AG04450 (cell line): ENCODE results near the gene SGPL1. TPM values are rescaled to one million over a fixed set of nuclear protein-coding genes. Genes with fewer than 3 reads are reported as not detected.

Experiments used
- CTCF ChIA-PET: fragments of 300-600, 350-600 bp; formaldehyde crosslinking; extraction: SDS; loops from one replicate; lab custom pipeline; 2022; ENCODE audit warnings: antibody characterized with exemption, inconsistent platforms; lab: Charles Lee
- POLR2A ChIA-PET: fragments of 350-600 bp; formaldehyde crosslinking; extraction: SDS; loops from one replicate; lab custom pipeline; 2021; ENCODE audit warnings: antibody characterized with exemption, inconsistent platforms; lab: Yijun Ruan, JAX
- DNase-seq: peaks from one replicate; pipeline ENCODE4 v3.0.0-alpha.2; 2011; ENCODE audit warnings: low read depth, low spot score
- H3K27ac ChIP-seq: one replicate; pipeline ENCODE4 v1.5.1; 2012; ENCODE audit warnings: low read depth, low read length, control low read depth
- H3K27me3 ChIP-seq: one replicate; pipeline ENCODE4 v1.6.0; 2012; ENCODE audit warnings: low read length; ENCODE audit not compliant: control insufficient read depth, insufficient read depth
- H3K4me3 ChIP-seq: 2 replicates; pipeline ENCODE4 v1.5.1; 2011; ENCODE audit warnings: mild to moderate bottlenecking, low read depth, low read length, control low read depth
- H3K9me3 ChIP-seq: 2 replicates; pipeline ENCODE4 v1.5.1; 2012; ENCODE audit warnings: low read length; ENCODE audit not compliant: control insufficient read depth, insufficient read depth
- polyA plus RNA-seq: library from polyadenylated mRNA; depleted of rRNA; stranded (reverse); fragments of >200 nt; gene quantifications from 2 replicates; pipeline ENCODE4 v1.2.3, GENCODE V29; 2011
- TF ChIP-seq, protein P1 (sequence below): IDR thresholded peaks from 2 replicates; pipeline ENCODE4 v1.5.1; 2011; ENCODE audit warnings: low read depth, low read length, control low read depth, inconsistent platforms

SGPL1 gene
- polyA plus RNA-seq, 1 experiment, result 30.8 TPM

DNA sequence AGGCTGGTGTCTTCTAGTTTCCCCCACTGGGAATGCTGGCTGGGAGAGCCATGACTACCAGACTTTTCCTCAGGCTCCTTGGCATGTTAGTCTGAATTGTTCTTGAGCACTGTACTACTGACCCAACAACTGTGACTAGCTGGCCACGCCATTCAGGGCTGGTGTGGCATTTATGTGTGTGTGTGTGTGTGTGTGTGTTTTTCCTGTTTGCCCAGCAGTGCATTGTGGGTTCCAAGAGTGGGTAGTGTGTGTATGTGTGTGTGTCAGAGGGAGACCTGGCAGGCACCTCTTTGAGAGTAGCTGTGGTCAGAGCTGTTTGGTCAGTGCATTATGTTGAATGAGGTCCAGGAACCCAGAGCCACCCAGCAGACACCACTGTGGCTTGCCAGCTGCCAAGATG, 63.5 kb downstream of the SGPL1 start:
- Histone ChIP-seq H3K27me3 (no peaks in the 10 kb centered on the region), H3K27ac (no peak overlapping the region), H3K9me3 (no peaks in the 10 kb centered on the region), H3K4me3 (no peak overlapping the region)
- DNase-seq, result no peak
- CTCF ChIA-PET, result interaction anchor here (0.7 to 2.5 kb wide), 8 partner anchors 9 to 419 kb away, joined by 3 to 14 read pairs (median 5); partner anchors contain the start of gene SGPL1
- POLR2A ChIA-PET, result no interaction called here
- TF ChIP-seq, protein P1, sequence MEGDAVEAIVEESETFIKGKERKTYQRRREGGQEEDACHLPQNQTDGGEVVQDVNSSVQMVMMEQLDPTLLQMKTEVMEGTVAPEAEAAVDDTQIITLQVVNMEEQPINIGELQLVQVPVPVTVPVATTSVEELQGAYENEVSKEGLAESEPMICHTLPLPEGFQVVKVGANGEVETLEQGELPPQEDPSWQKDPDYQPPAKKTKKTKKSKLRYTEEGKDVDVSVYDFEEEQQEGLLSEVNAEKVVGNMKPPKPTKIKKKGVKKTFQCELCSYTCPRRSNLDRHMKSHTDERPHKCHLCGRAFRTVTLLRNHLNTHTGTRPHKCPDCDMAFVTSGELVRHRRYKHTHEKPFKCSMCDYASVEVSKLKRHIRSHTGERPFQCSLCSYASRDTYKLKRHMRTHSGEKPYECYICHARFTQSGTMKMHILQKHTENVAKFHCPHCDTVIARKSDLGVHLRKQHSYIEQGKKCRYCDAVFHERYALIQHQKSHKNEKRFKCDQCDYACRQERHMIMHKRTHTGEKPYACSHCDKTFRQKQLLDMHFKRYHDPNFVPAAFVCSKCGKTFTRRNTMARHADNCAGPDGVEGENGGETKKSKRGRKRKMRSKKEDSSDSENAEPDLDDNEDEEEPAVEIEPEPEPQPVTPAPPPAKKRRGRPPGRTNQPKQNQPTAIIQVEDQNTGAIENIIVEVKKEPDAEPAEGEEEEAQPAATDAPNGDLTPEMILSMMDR, result no peak

DNA sequence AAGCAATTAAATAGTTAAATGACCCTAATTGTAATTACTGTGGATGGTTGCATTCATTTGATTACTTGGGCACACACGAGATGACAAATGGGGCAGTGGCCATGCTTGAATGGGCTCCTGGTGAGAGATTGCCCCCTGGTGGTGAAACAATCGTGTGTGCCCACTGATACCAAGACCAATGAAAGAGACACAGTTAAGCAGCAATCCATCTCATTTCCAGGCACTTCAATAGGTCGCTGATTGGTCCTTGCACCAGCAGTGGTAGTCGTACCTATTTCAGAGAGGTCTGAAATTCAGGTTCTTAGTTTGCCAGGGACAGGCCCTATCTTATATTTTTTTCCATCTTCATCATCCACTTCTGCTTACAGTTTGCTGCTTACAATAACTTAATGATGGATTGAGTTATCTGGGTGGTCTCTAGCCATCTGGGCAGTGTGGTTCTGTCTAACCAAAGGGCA, 64.4 kb downstream of the SGPL1 start:
- ChIA-PET CTCF (interaction anchor here (0.6 to 1.8 kb wide), 14 partner anchors 9 to 331 kb away, joined by 3 to 11 read pairs (median 4); no protein-coding TSS in a partner anchor), POLR2A (interaction anchor here (0.5 kb wide), 1 partner anchor 13 kb away, joined by 8 read pairs; no protein-coding TSS in a partner anchor)
- peak; percentile 38 for DNase-seq
- Histone ChIP-seq H3K27ac (no peak overlapping the region), H3K4me3 (no peak overlapping the region), H3K9me3 (no peaks in the 10 kb centered on the region), H3K27me3 (no peaks in the 10 kb centered on the region)
- TF ChIP-seq, protein P1, result peak; percentile 96

DNA sequence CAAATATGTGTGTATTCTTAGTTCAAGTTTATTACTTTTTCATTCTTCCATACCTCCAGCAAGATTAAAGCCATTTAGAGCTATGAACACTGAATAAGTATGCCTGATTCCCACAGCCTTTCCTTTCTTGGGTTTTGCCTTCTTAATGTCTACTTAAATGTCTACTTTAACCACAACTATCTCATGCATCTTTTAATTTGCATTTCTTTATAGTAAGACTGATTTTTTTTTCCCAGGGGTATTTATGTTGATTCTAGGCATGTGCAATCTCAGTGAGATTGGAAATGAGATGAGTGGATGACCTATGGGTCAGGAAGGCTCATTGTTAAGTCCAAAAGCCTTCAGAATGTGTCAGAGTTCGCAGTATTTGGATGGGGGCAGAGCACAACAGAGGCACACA, 69.0 kb downstream of the SGPL1 start:
- CTCF ChIA-PET, result interaction anchor here (0.7 to 1.9 kb wide), 3 partner anchors 10 to 126 kb away, joined by 3 to 4 read pairs (median 3); no protein-coding TSS in a partner anchor
- no peak for DNase-seq
- POLR2A ChIA-PET, result interaction anchor here (0.6 kb wide), 1 partner anchor 500 kb away, joined by 5 read pairs; no protein-coding TSS in a partner anchor
- Histone ChIP-seq H3K27me3 (no peaks in the 10 kb centered on the region), H3K9me3 (no peaks in the 10 kb centered on the region; the same call in 1 of the 2 replicates), H3K4me3 (no peak overlapping the region), H3K27ac (no peak overlapping the region)
- TF ChIP-seq, protein P1, result no peak

DNA sequence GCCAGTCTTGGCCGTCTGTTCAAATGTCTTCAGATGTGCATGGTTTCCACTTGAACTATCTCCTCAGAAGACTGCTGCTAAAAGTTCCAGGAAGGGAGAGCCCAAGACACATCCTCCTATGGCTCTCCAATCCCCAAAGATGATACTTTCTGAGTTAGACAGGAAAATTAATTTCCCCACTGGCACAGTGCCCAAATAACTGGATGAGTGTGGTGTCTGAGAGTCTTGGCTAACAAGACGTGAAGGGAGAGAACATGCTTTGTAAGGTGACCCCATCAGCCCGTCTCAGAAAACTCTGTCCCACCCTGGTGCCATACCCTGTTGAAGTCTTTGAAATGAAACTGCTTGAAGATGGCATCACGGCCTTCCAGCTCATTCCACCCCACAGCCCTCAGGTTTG, 69.7 kb downstream of the SGPL1 start:
- TF ChIP-seq, protein P1, result no peak
- CTCF ChIA-PET, result interaction anchor here (1.9 kb wide), 1 partner anchor 127 kb away, joined by 5 read pairs; no protein-coding TSS in a partner anchor
- H3K27me3 ChIP-seq, result no peaks in the 10 kb centered on the region
- H3K27ac ChIP-seq, result no peak overlapping the region
- H3K4me3 ChIP-seq, result no peak overlapping the region
- POLR2A ChIA-PET, result no interaction called here
- DNase-seq, result no peak
- no peaks in the 10 kb centered on the region; the same call in 1 of the 2 replicates for H3K9me3 ChIP-seq
